ENCODE measurements around the gene DHX30.

Gene DHX30

GRCh38 chr3:47852604-47853602 lies 50.0 kb downstream of the DHX30 start:
- DNase-seq = no peak

DNA sequence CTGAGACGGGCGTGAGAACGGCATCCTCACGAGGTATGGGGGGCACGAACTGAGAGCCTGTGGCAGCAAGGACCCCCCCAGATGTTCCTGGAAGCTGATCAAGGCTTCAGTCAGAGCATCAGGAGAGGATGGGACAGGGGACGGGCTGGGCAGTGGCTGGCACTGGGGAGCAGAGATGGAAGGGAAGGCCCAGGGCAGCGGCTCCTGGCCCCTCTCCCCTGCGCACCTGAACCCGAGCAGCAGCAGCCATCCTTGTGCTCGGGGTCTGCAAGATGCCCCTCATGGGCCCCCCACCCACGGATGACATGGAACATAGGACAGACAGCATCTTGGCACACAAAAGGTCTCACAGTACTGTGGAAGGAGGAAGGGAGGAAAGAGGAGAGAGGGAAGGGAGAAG lies 51.3 kb downstream of the DHX30 start:
- no peak for DNase-seq

GRCh38 chr3:47854720-47855455 lies 52.0 kb downstream of the DHX30 start:
- DNase-seq = no peak

DNA sequence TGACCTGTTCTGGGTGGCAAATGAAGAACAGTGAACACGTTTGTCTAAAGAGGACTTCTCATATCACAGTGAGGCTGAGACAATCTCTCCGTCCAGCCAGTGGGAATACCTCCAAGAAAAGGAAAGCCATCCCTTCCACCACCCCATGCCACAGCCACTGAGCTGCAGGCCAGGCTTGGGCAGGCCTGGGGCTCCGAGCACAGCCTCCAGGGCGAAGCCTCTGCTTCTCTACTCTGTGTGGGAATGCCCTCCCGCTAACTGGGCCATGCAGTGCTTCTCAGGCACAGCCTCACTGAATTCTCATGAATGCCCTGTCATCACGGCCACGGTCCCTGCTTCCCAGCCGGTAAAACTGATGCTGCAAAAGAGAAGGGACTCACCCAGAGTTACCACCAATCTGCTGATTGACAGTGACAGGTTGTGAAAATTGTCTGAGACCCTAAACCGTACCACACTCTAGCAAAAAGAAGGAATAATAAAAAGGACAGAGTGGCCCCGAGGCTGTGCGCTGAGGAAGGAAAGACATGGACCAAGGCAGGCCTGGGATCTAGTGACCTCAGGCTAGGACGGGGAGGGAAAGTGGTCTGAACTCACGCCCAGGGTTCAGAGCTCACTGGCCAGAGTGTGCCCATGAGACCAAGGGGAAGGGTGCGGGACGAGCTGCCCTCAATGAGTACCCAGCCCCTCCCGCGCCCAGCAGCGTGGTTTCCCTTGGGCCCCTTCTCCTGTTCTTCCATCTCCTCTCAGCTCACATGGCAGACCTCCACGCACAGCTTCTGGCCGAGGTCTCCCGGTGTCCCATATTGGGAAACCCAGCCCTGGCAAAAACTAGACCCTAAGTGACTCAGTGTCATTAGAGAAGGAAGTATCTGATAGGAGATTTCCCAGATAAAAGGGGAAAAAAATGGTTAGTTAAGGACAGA lies 52.8 kb downstream of the DHX30 start:
- DNase-seq = no peak

DNA sequence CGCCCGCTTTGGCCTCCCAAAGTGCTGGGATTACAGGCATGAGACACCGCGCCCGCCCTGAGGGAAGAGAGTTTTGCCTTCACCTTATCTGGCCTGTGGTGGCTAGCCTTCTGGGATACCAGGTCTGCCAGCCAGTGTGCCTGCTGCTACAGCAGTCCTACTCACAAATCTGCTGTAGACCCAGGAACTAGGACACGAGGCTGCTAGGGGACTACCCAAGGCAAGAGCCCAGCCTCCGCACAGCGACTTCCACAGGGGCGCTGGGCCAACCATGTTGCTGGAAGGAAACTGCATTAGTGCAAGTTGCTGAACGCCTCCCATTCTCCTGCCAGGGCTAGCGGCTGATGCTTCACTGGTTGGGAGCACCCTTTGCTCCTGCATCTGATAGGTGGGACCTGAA lies 53.7 kb downstream of the DHX30 start:
- no peak for DNase-seq

DNA sequence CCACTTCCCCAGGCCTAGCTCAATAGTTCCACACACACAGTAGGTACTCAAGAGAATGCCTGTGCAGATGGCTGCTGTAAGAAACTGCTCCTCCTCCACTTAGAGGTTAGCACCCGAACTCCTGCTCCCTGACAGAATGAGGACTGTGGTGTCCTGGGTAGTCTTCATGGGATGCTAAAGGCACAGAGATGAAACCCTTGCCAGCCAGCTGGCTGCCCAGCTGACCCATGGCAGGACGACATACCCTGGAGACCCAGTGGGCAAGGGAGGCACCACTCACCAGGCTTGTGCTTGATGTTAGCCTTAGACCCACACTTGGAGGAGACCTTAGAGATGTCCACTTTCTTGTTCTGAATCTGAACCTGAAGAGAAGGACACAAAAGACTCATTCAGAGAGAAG lies 54.2 kb downstream of the DHX30 start:
- DNase-seq = no peak

- no peak for DNase-seq
Measured at GRCh38 chr3:47859956-47860605, 57.1 kb downstream of the DHX30 start.

- DNase-seq = no peak
Measured at GRCh38 chr3:47863391-47864128, 60.6 kb downstream of the DHX30 start.

DNA sequence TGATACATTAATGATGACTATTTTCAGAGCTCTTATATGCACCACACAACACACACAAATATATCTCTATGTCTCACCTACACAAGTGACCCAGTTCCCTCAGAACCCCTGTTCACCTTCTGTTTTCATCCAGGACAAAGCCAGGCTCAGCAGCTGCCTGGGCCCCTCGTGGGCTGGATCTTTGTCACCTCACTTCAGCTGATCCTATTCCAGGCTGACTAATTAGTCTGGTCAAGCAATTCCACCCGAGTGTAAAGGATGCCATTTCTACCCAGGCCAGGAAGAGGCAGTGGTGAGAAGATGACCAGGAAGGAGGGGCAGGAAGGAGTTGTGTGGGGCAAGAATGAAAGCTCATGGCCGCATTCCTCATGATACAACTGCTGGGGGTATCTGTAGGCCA lies 62.3 kb downstream of the DHX30 start:
- DNase-seq = no peak

GRCh38 chr3:47867451-47868044 lies 64.6 kb downstream of the DHX30 start:
- DNase-seq = no peak

GRCh38 chr3:47868306-47868705 lies 65.4 kb downstream of the DHX30 start:
- no peak for DNase-seq

- DNase-seq = no peak
Measured at GRCh38 chr3:47870156-47870555, 67.2 kb downstream of the DHX30 start.

- DNase-seq = no peak
Measured at GRCh38 chr3:47870702-47871260, 67.8 kb downstream of the DHX30 start.

GRCh38 chr3:47871389-47871788 lies 68.5 kb downstream of the DHX30 start:
- no peak for DNase-seq

DNA sequence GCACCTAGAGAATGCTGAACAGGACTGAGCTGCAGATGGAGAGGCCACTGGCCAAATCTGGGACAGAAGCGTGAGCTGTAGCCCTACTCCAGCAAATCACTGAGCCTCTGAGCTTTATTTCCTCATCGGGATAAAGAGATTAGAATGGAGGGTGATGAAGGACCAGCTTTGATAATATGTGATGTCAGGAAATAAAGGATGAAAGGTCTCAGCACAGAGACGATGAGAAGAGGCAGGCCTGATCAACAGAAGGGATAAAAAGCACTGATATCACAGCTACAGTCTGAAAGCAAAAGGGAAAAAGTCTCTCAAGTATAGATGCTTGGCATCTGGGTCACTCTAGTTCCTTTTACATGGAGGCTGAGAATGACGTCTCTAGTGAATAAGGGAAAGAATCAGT lies 70.0 kb downstream of the DHX30 start:
- no peak for DNase-seq

- DNase-seq = no peak
Measured at GRCh38 chr3:47874438-47874837, 71.5 kb downstream of the DHX30 start.

- DNase-seq = no peak
Measured at GRCh38 chr3:47874913-47875312, 72.0 kb downstream of the DHX30 start.

DNA sequence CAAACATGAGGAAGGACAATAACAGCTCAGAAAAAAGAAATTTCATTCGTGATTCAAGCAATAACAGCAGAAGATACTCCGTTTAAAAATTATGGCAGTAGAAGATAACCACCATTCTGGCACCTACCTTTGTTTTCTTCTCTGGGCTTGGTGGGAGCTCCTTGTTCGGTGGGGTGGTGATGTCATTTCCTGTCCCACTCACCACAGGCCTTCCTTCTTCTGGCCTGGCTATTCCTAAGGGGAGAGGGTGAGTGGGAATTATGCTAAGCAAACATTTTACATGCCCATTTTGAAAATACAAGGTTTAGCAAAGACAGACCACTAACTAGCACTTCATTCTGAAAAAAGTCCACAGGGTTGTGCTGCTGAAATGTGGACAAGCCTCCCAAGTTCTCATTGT lies 74.4 kb downstream of the DHX30 start:
- no peak for DNase-seq

DNA sequence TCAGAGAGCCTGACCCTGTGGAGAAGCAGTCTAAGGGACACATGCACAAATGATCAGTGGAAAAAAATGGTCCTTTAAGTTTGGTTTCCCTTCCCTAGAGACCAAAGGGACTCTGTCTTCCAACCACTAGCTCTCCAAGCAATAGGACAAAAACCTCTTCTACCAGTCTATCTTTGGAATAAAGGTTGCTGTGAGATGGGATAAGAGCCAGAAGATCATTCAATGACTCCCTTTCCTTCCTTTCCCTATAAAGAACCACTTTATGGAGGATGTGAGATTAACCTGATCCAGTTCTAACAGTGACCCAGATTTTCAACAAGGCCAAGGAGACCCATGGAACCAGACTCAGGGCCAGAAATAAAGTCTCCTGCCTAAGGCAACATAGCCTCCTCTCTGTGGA lies 74.8 kb downstream of the DHX30 start:
- DNase-seq = no peak

GRCh38 chr3:47882338-47882737 lies 79.4 kb downstream of the DHX30 start:
- DNase-seq = no peak

- DNase-seq = no peak
Measured at GRCh38 chr3:47884603-47885002, 81.7 kb downstream of the DHX30 start.

Data from stimulated activated CD4-positive, alpha-beta T cell treated with anti-CD3 and anti-CD28 coated beads, Interleukin-2, amount 100 ng/mL, for 48 hours (primary cell).